HG03175 (cell line): Measurements from ENCODE around the gene P3H4.
"Not testable (repeated sequence)": the region's sequence is repeated elsewhere in the genome, so short reads cannot be mapped to it uniquely, and the experiment has no call there.

Experiments used
- ATAC-seq: cut with Tn5 transposase; IDR thresholded peaks from one replicate; pipeline ENCODE4 v1.9.1; 2021; ENCODE audit warnings: mild to moderate bottlenecking, moderate library complexity; ENCODE audit not compliant: unreplicated experiment

The P3H4 gene, protein sequence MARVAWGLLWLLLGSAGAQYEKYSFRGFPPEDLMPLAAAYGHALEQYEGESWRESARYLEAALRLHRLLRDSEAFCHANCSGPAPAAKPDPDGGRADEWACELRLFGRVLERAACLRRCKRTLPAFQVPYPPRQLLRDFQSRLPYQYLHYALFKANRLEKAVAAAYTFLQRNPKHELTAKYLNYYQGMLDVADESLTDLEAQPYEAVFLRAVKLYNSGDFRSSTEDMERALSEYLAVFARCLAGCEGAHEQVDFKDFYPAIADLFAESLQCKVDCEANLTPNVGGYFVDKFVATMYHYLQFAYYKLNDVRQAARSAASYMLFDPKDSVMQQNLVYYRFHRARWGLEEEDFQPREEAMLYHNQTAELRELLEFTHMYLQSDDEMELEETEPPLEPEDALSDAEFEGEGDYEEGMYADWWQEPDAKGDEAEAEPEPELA

GRCh38 chr17:41811549-41812380 is at the start of gene P3H4:
P3H4 (minus strand) TSS chr17:41811949; CDS start chr17:41811915, 34 bp downstream.
- peak; percentile 68 for ATAC-seq

GRCh38 chr17:41860254-41860931 is 48.6 kb upstream of the P3H4 start:
- no peak for ATAC-seq

DNA sequence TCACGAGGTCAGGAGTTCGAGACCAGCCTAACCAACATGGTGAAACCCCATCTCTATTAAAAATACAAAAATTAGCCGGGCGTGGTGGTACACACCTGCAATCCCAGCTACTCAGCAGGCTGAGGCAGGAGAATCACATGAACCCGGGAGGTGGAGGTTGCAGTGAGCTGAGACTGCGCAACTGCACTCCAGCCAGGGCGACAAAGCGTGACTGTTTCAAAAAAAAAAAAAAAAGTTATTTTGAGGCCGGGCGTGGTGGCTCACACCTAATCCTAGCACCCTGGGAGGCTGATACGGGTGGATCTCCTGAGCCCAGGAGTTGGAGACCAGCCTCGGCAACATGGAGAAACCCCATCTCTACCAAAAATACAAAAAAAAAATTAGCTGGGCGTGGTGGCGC is 39.6 kb upstream of the P3H4 start:
- ATAC-seq, result not testable (repeated sequence)

DNA sequence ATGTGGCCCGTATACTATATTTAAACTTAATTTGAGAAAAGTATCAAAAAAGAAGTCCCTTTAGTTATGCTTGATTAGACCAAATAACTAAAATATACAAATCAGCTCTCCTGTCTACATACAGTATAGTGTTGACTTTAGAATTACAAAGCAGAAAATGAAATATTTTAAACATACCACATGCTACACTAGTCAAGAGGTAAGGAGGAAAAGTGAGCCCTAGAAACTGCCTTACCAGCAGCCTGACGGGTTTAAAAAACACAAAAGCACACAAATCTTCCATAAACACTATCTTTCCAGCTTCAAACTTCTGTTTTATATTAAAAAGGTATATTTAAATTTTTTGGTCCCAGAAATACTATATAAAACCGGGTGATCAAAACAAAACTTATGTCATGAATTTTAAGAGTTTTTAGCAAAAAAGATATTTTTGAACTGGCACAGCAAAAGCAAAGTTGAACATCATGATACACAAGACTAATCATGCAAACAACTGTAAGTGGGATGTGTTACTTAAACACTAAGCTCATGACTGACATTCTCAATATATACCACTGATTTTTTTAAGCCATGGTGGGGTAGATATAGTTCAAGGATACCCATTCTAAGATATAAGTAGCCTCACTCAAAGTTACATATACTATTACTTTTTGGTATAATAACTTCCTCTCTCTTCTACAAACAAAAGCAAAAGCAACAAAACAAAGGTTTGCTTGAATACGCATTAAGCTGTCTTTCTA is 37.7 kb upstream of the P3H4 start:
- ATAC-seq, result no peak

GRCh38 chr17:41848788-41849187 is 37.0 kb upstream of the P3H4 start:
- ATAC-seq, result no peak

GRCh38 chr17:41844971-41845370 is 33.2 kb upstream of the P3H4 start:
- no peak for ATAC-seq

DNA sequence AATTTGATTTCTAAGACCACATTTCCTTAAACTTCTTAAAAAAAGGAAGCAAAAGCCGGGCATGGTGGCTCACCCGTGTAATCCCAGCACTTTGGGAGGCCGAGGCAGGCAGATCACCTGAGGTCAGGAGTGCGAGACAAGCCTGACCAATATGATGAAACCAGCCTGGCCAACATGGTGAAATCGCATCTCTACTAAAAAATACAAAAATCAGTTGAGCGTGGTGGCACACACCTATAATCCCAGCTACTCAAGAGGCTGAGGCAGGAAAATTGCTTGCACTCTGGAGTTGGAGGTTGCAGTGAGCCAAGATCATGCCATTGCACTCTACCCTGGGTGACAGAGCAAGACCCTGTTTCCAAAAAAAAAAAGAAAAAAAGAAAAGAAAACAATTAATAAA is 29.0 kb upstream of the P3H4 start:
- ATAC-seq, result not testable (repeated sequence)

DNA sequence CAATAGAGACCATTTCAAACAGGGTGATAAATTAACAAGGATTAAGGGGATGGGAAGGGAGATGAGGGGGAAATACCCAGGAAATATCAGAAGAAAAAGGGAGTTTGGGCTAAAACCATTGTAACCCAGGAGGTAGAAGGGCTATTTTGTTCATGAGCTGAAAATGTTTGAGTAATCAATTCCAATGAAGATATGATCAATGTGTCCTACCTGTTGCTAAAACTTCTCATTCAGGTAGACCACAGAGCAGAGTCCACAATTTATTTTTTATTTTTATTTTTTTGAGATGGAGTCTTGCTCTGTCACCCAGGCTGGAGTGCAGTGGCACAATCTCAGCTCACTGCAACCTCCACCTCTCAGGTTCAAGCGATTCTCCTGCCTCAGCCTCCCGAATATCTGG is 27.7 kb upstream of the P3H4 start:
- not testable (repeated sequence) for ATAC-seq

DNA sequence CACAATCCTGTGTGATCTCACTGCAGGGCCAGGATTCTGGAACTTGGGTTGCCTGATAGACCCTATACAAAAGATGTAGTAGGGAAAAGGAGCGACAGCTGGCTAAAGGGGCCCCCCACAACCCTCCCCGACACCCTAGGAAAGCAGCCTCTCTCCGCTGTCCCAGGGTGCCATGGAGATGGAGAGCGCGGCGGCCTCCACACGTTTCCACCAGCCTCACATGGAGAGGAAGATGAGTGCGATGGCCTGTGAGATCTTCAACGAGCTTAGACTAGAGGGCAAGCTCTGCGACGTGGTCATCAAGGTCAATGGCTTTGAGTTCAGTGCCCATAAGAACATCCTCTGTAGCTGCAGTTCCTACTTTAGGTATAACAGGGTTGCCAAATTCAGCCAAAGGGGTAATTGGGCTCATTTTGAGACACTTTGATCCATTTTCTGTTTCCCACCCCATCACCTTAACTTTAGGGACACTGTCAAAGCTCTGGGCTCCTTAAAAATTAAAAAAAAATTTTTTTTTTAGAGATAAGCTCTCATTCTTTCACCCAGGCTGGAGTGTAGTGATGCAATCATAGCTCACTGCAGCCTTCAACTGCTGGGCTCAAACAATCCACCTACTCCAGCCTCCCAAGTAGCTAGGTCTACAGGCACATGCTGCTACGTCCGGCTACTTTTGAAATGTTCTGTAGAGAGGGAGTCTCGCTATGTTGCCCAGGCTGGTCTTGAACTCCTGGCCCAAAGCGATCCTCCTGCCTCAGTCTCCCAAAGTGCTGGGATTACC is 26.2 kb upstream of the P3H4 start, which contains the start of gene KLHL10:
Gene KLHL10 (plus strand): TSS at position 65 of the 778 bp plus-strand sequence. CDS start 108 bp downstream, at position 173.
- ATAC-seq, result no peak

- no peak for ATAC-seq
Measured at GRCh38 chr17:41836550-41837196, 24.9 kb upstream of the P3H4 start.

DNA sequence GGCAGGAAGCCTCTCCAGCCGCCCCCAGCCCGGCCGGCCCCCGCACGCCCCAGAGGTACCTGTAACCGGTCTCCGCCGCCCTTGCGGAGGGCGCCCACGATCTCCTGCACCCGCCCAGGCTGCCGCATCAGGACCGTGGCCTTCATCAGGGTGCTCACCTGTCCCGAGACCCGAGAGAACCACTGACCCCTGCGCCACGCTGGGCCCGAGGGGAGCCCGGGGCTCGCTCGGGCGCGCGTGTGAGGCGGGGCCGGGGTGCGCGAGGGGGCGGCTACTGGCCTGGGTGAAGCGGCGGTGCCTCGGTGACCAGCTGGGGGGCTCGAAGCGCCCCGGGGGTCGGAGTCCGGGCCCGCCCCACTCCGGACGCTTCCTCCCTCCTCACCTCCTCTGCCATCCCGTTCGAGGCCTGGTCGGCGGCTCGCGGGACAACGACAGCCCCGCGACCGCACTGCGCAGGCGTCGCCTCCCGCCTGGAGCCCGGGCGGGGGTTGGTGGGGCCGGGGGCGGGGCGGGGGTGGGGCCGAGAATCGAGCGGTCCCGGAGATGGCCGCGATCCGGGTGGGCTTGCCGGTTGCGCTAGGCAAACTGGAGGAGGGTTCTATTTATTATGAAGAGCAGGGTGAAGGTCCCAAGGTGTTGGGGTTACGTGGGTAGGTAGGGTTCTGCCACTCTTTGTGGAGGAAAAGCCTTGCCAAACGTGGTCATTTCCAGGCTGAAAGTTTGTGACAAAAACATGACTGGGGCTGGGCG is 24.2 kb upstream of the P3H4 start, which contains the start of gene NT5C3B:
Gene NT5C3B (minus strand): TSS at position 433 of the 750 bp plus-strand sequence. CDS start 39 bp downstream, at position 394.
- ATAC-seq, result peak; percentile 63

DNA sequence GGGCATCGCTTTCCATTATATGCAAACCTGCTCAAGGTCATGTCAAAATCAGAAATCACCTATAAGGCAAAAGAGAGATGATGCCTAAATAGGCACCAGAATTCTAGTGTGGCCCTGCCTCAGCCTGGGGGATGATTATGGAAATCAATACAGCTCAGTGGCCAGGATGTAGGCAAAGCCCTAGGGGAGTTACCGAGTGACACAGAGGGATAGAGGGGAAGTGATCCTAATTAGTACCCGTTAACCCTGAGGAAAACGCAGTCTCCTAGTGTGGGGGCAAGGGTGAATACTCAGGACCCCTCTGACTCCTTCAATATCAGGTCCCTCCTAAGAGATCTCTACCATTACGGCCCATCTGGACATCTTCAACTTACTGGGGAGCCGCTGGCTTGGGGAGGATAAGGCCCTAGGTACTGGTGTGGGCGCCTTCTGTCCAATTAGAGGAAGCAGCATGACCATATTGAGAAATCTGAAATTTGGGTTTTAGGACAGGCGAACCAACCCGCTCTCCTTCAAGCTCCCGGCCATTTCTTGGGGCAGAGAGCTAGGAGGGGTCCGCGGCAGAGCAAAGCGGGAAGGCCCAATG is 23.6 kb upstream of the P3H4 start:
- peak; percentile 38 for ATAC-seq

DNA sequence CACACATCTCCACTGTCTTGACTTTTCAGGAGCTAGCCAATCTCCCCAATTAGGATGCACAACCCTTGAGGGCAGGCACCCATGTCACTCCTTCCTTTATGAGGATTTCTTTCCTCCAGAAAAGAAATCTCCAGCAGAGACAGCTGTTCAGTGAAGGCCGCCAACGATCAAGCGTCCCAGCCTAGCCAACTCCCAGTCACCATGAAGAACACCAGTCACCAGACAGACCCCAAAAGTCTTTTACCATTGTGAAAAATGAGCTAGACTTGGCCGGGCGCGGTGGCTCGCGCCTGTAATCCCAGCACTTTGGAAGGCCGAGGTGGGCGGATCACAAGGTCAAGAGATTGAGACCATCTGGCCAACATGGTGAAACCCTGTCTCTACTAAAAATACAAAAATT is 18.2 kb upstream of the P3H4 start:
- ATAC-seq, result not testable (repeated sequence)

GRCh38 chr17:41825175-41825845 is 13.6 kb upstream of the P3H4 start:
- ATAC-seq, result no peak

- ATAC-seq, result no peak
Measured at GRCh38 chr17:41824086-41824485, 12.3 kb upstream of the P3H4 start.

DNA sequence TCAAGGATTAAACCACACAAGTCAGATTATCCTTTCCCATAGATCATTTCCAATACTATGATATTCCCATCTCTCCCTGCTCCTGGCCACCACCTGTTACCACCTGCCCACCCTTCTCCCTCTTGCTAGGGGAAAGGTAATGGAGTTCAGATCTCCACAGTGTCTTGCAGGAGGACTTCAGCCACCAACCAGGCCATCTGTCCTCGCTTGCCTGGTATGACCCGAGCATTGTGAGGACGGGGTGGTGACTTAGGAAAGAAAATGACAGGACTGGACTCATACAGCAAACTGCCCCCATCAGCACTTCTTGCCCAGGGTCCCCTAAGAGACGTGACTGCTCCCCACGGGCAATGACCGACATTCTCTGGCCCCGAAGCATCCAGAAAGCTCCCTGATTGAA is 11.8 kb upstream of the P3H4 start:
- no peak for ATAC-seq

- ATAC-seq, result no peak
Measured at GRCh38 chr17:41823141-41823524, 11.4 kb upstream of the P3H4 start.
